NCI-H748 (cell line): Measurements from ENCODE around the gene DISP3.

Experiments
- DNase-seq: peaks from one replicate; lab custom pipeline; 2025; ENCODE audit not compliant: unreplicated experiment; lab: John Stamatoyannopoulos, UW

The DISP3 gene

GRCh38 chr1:11483581-11484320 lies 4.8 kb downstream of the DISP3 start:
- no peak for DNase-seq

GRCh38 chr1:11484321-11484655 lies 5.3 kb downstream of the DISP3 start:
- DNase-seq: no peak

GRCh38 chr1:11485191-11485590 lies 6.2 kb downstream of the DISP3 start:
- no peak for DNase-seq

- DNase-seq: no peak
These were observed 7.5 kb downstream of the DISP3 start for GRCh38 chr1:11486231-11487009.

- no peak for DNase-seq
These were observed 8.3 kb downstream of the DISP3 start for GRCh38 chr1:11487196-11487751.

GRCh38 chr1:11488201-11488770 lies 9.3 kb downstream of the DISP3 start:
- DNase-seq: no peak

GRCh38 chr1:11488966-11489625 lies 10.1 kb downstream of the DISP3 start:
- no peak for DNase-seq

- DNase-seq: no peak
These were observed 13.3 kb downstream of the DISP3 start for GRCh38 chr1:11492235-11492634.

GRCh38 chr1:11493972-11494655 lies 15.2 kb downstream of the DISP3 start:
- DNase-seq: no peak

- no peak for DNase-seq
These were observed 15.8 kb downstream of the DISP3 start for GRCh38 chr1:11494771-11495170.

- DNase-seq: no peak
These were observed 16.6 kb downstream of the DISP3 start for GRCh38 chr1:11495579-11495978.

- DNase-seq: no peak
These were observed 17.7 kb downstream of the DISP3 start for GRCh38 chr1:11496551-11497080.

GRCh38 chr1:11498956-11499594 lies 20.1 kb downstream of the DISP3 start:
- DNase-seq: no peak

GRCh38 chr1:11499601-11500331 lies 20.8 kb downstream of the DISP3 start:
- DNase-seq: no peak

GRCh38 chr1:11500881-11501280 lies 21.9 kb downstream of the DISP3 start:
- DNase-seq: no peak

GRCh38 chr1:11501491-11501897 lies 22.5 kb downstream of the DISP3 start:
- DNase-seq: no peak

GRCh38 chr1:11501906-11502485 lies 23.0 kb downstream of the DISP3 start:
- no peak for DNase-seq

- DNase-seq: no peak
These were observed 23.6 kb downstream of the DISP3 start for GRCh38 chr1:11502516-11502915.

- DNase-seq: no peak
These were observed 25.6 kb downstream of the DISP3 start for GRCh38 chr1:11504599-11504998.
